Osteocyte (in vitro differentiated cells): ENCODE results near the gene RABGGTB. TPM values are rescaled to one million over a fixed set of nuclear protein-coding genes. Genes with fewer than 3 reads are reported as not detected.
"Not testable (repeated sequence)": the region's sequence is repeated elsewhere in the genome, so short reads cannot be mapped to it uniquely, and the experiment has no call there.

Source experiments
- DNase-seq: peaks from one replicate; pipeline ENCODE4 v3.0.0; 2021; ENCODE audit warnings: mixed read lengths; ENCODE audit not compliant: unreplicated experiment; ENCODE audit errors: extremely low spot score
- H3K27ac Mint-ChIP-seq: one replicate; pipeline ENCODE4 v1.8.0; 2021; ENCODE audit warnings: mild to moderate bottlenecking, mixed read lengths; ENCODE audit not compliant: unreplicated experiment
- H3K27me3 Mint-ChIP-seq: one replicate; pipeline ENCODE4 v1.8.0; 2021; ENCODE audit warnings: mixed read lengths; ENCODE audit not compliant: unreplicated experiment
- H3K36me3 Mint-ChIP-seq: one replicate; pipeline ENCODE4 v1.8.0; 2021; ENCODE audit warnings: mixed read lengths; ENCODE audit not compliant: unreplicated experiment
- H3K4me1 Mint-ChIP-seq: one replicate; pipeline ENCODE4 v1.8.0; 2021; ENCODE audit warnings: mixed read lengths; ENCODE audit not compliant: unreplicated experiment
- H3K4me3 Mint-ChIP-seq: one replicate; pipeline ENCODE4 v1.8.0; 2021; ENCODE audit warnings: mild to moderate bottlenecking, moderate library complexity, mixed read lengths; ENCODE audit not compliant: unreplicated experiment
- H3K9me3 Mint-ChIP-seq: one replicate; pipeline ENCODE4 v1.8.0; 2021; ENCODE audit warnings: mixed read lengths; ENCODE audit not compliant: unreplicated experiment
- total RNA-seq: library from RNA; stranded (reverse); gene quantifications from 2 replicates; pipeline ENCODE4 v1.2.1, GENCODE V29; 2021
- TF ChIP-seq, protein P1 (sequence below): fragments of 200-600 bp; sonication (generic); IDR thresholded peaks from 2 replicates; pipeline ENCODE4 v1.5.0; 2021; ENCODE audit warnings: antibody characterized with exemption, mild to moderate bottlenecking, moderate library complexity

RABGGTB gene
- total RNA-seq, 1 donor from 2014 or later = 62.5 TPM

DNA sequence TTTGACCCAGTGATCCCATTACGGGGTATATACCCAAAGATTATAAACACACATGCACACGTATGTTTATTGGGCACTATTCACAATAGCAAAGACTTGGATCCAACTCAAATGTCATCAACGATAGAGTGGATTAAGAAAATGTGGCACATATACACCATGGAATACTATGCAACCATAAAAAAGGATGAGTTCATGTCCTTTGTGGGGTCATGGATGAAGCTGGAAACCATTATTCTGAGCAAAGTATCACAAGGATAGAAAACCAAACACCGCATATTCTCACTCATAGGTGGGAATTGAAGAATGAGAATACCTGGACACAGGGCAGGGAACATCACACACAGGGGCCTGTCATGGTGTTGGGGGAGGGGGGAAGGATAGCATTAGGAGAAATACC, 2.1 kb upstream of the RABGGTB start:
- peaks cover 13% of the 10 kb centered on the region for H3K27me3 Mint-ChIP-seq
- not testable (repeated sequence) for H3K36me3 Mint-ChIP-seq, H3K4me3 Mint-ChIP-seq

DNA sequence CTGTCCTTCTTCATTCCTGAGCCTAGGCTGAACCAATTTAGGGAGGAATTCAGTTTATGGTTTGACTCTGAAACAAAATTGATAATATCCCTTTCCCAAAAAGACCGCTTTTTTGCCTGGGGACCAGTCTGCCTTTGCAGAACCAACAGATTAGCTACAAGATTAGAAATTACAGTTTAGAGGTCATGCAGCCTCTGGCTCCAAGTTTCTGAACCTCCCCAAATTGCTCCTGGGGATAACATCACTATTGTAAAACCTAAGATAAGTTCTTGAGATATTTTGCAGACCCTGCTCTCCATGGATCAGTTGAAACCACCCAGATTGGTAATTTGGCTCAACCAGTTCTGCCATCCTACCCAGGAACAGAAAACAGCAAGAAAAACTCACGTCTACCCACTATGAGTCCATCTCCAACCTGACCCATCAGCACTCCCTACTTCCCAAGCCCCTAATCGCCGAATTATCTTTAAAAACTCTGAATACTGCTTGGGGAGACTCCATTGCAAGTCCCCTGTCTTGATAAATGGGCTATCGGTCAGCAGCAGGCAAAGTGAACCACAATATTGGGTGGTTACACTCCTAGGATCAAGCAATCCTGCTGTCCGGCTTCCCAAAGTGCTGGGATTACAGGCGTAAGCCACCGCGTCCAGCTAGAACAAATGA, 605 bp upstream of the RABGGTB start:
- Mint-ChIP-seq H3K36me3 (peaks cover 18% of the 10 kb centered on the region), H3K4me1 (peaks cover 40% of the 10 kb centered on the region), H3K27me3 (peaks cover 2% of the 10 kb centered on the region), H3K9me3 (no peaks in the 10 kb centered on the region), H3K4me3 (peak overlapping the region; percentile 98), H3K27ac (peak overlapping the region; percentile 95)
- no peak for DNase-seq
- TF ChIP-seq, protein P1, sequence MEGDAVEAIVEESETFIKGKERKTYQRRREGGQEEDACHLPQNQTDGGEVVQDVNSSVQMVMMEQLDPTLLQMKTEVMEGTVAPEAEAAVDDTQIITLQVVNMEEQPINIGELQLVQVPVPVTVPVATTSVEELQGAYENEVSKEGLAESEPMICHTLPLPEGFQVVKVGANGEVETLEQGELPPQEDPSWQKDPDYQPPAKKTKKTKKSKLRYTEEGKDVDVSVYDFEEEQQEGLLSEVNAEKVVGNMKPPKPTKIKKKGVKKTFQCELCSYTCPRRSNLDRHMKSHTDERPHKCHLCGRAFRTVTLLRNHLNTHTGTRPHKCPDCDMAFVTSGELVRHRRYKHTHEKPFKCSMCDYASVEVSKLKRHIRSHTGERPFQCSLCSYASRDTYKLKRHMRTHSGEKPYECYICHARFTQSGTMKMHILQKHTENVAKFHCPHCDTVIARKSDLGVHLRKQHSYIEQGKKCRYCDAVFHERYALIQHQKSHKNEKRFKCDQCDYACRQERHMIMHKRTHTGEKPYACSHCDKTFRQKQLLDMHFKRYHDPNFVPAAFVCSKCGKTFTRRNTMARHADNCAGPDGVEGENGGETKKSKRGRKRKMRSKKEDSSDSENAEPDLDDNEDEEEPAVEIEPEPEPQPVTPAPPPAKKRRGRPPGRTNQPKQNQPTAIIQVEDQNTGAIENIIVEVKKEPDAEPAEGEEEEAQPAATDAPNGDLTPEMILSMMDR = no peak

More for the DNA sequence above, 2.1 kb upstream of the RABGGTB start:
- not testable (repeated sequence) for H3K27ac Mint-ChIP-seq, H3K9me3 Mint-ChIP-seq, DNase-seq
- peaks cover 26% of the 10 kb centered on the region for H3K4me1 Mint-ChIP-seq

DNA sequence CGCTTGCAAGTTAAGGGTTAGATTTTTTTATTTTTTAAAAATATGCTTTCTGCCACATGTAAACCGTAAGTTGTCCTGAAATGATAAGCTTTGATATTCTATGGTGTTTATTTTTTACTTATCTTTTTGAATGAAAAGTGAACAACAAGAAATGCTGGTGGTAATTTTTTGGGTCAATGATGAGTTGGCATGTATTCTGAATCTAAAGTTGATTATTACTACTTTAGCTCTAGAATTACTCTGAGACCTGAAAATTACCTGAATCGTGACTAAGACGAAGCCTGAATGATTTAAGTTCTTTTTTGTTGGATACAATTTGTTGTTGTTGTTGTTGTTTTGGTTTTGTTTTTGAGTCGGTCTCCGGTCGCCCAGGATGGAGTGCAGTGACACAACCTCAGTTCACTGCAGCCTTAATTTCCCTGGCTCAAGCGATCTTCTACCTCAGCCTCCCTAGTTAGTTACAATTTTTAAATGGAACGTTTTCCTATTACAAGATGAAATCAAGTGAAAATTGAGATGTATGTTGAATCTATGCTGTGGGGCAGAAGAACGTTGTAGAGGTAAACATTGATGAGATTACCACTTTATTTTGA, 941 bp downstream of the RABGGTB start:
- Mint-ChIP-seq H3K4me1 (peaks cover 49% of the 10 kb centered on the region), H3K36me3 (peaks cover 32% of the 10 kb centered on the region), H3K9me3 (no peaks in the 10 kb centered on the region), H3K27ac (peak overlapping the region; percentile 95), H3K4me3 (peak overlapping the region; percentile 98), H3K27me3 (no peaks in the 10 kb centered on the region)
- TF ChIP-seq, protein P1 = no peak
- no peak for DNase-seq

DNA sequence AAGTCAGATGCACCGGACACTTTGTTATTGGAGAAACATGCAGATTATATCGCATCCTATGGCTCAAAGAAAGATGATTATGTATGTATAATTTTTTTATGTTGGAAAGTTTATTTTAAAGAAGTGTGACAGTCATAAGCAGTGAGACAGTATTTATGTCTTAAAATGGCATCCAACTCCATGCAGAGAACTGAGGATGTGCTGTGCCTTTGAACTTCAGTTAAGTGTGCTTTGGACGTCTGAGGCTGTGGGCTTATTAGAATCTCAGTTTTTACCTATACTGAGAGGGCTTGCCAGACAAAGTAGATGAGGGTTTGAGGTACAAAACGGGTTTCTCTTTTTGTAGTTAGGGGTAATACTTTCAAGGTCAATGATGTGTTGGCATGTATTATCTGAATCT, 1.5 kb downstream of the RABGGTB start:
- peaks cover 51% of the 10 kb centered on the region for H3K4me1 Mint-ChIP-seq
- TF ChIP-seq, protein P1 = no peak
- peaks cover 35% of the 10 kb centered on the region for H3K36me3 Mint-ChIP-seq
- H3K27ac Mint-ChIP-seq = peak overlapping the region; percentile 95
- H3K27me3 Mint-ChIP-seq = no peaks in the 10 kb centered on the region
- H3K4me3 Mint-ChIP-seq = peak overlapping the region; percentile 98
- H3K9me3 Mint-ChIP-seq = no peaks in the 10 kb centered on the region
- no peak for DNase-seq

DNA sequence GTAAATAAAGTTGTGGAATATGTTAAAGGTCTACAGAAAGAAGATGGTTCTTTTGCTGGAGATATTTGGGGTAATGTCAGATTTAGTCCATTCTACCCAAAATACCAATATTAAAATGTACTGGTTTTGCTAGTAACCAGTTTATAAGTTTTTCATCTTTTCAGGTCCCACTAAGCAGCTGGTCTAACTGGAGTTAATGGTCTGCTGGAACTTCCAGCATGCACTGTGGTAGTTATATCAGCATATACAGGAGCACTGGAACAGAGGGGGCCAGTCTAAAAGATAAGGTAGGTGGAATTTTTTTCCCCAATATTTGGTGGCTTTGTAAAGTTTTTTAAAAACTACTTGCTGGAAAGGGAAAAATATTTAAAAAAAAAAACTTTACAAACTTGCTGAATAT, 3.9 kb downstream of the RABGGTB start:
- H3K27ac Mint-ChIP-seq = peak overlapping the region; percentile 10
- peaks cover 51% of the 10 kb centered on the region for H3K4me1 Mint-ChIP-seq
- DNase-seq = no peak
- H3K9me3 Mint-ChIP-seq = no peaks in the 10 kb centered on the region
- H3K36me3 Mint-ChIP-seq = peaks cover 50% of the 10 kb centered on the region
- TF ChIP-seq, protein P1 = no peak
- no peak overlapping the region for H3K4me3 Mint-ChIP-seq
- no peaks in the 10 kb centered on the region for H3K27me3 Mint-ChIP-seq
